A549 (cell line): Measurements from ENCODE around the gene TMTC2. TPM values are rescaled to one million over a fixed set of nuclear protein-coding genes. Genes with fewer than 3 reads are reported as not detected.

Experiments
- ATAC-seq, 2 experiments: fragments of 200-7000 bp in 1 of 2; fragments of >200 bp in 1 of 2; cut with Nextera tagmentation in 1 of 2; cut with Tn5 transposase in 1 of 2; 3 replicates each; pipeline versions ENCODE4 v1.8.0 to v1.9.1; 2018 to 2020; ENCODE audit warnings: mild to moderate bottlenecking in 1 of 2, moderate library complexity in 1 of 2
- CTCF ChIA-PET: fragments of 300-600 bp; sonication (Branson Sonifier 250); formaldehyde crosslinking; extraction: SDS; loops from one replicate; lab custom pipeline; 2021; ENCODE audit warnings: antibody characterized with exemption, inconsistent platforms; lab: Yijun Ruan, JAX
- POLR2A ChIA-PET: fragments of 350-600 bp; formaldehyde crosslinking; extraction: SDS; loops from one replicate; lab custom pipeline; 2021; ENCODE audit warnings: antibody characterized with exemption, inconsistent platforms; lab: Yijun Ruan, JAX
- DNase-seq, 2 experiments: peaks; one replicate each; pipeline versions ENCODE4 v3.0.0 to v3.0.0-alpha.2; 2011 to 2016; ENCODE audit warnings: low read depth in 1 of 2, low spot score in 1 of 2
- FAIRE-seq: peaks from 2 replicates; lab custom pipeline; 2011; peaks lifted over from hg19 to GRCh38; lab: Jason Lieb, UNC
- H3K27ac ChIP-seq, 2 experiments: fragments of >200 bp; sonication (Bioruptor Twin); formaldehyde crosslinking; 3 replicates each; pipeline ENCODE4 v1.5.1; 2016 to 2017
- H3K4me1 ChIP-seq: fragments of >200 bp; sonication (Bioruptor Twin); formaldehyde crosslinking; 3 replicates; pipeline ENCODE4 v1.6.1; 2016
- H3K4me2 ChIP-seq: fragments of >200 bp; sonication (Bioruptor Twin); formaldehyde crosslinking; 3 replicates; pipeline ENCODE4 v1.6.1; 2016
- H3K4me3 ChIP-seq: fragments of >200 bp; sonication (Bioruptor Twin); formaldehyde crosslinking; 3 replicates; pipeline ENCODE4 v1.5.1; 2016
- H3K9me3 ChIP-seq: fragments of >200 bp; sonication (Bioruptor Twin); formaldehyde crosslinking; 3 replicates; pipeline ENCODE4 v1.6.1; 2016
- CEBPB ChIP-seq, 2 experiments: fragments of >200 bp in 1 of 2; sonication (Bioruptor Twin) in 1 of 2; formaldehyde crosslinking in 1 of 2; IDR thresholded peaks; 2 replicates each; pipeline ENCODE4 v1.6.1; 2012 to 2016
- CHD2 ChIP-seq: fragments of 150-350 bp; IDR thresholded peaks from 2 replicates; pipeline ENCODE4 v1.6.1; 2014; ENCODE audit warnings: low read length; ENCODE audit not compliant: partially characterized antibody
- EP300 ChIP-seq, 2 experiments: fragments of >200 bp; sonication (Bioruptor Twin); formaldehyde crosslinking; IDR thresholded peaks; 2 replicates in 1 of 2; 3 replicates in 1 of 2; pipeline ENCODE4 v1.6.1; 2016 to 2017
- FOSB ChIP-seq: fragments of 250-450 bp; sonication (Bioruptor Pico); IDR thresholded peaks from 2 replicates; pipeline ENCODE4 v1.5.0; 2020; ENCODE audit warnings: mild to moderate bottlenecking, moderate library complexity
- JUNB ChIP-seq: fragments of >200 bp; sonication (Bioruptor Twin); formaldehyde crosslinking; IDR thresholded peaks from 2 replicates; pipeline ENCODE4 v1.6.1; 2016
- KDM1A ChIP-seq: fragments of 200-600 bp; sonication (generic); IDR thresholded peaks from 2 replicates; pipeline ENCODE4 v1.6.1; 2016; ENCODE audit warnings: low read depth, mild to moderate bottlenecking
- MAZ ChIP-seq: fragments of 150-350 bp; IDR thresholded peaks from 2 replicates; pipeline ENCODE4 v1.6.1; 2014; ENCODE audit warnings: antibody characterized with exemption, low read depth, low read length, borderline replicate concordance
- PHF8 ChIP-seq: fragments of 200-600 bp; sonication (generic); IDR thresholded peaks from 2 replicates; pipeline ENCODE4 v1.6.1; 2016; ENCODE audit warnings: low read depth, mild to moderate bottlenecking, antibody characterized with exemption, moderate library complexity, borderline replicate concordance
- RAD21 ChIP-seq, 2 experiments: fragments of >200 bp in 1 of 2; sonication (Bioruptor Twin) in 1 of 2; formaldehyde crosslinking in 1 of 2; IDR thresholded peaks in 1 of 2; conservative IDR thresholded peaks in 1 of 2; 2 replicates in 1 of 2; 3 replicates in 1 of 2; pipeline ENCODE4 v1.6.1; 2012 to 2018; ENCODE audit warnings: inconsistent platforms in 1 of 2
- RFX5 ChIP-seq: fragments of 450-650 bp; IDR thresholded peaks from 2 replicates; pipeline ENCODE4 v1.7.1; 2014; ENCODE audit warnings: antibody characterized with exemption, mild to moderate bottlenecking, moderate library complexity
- RNF2 ChIP-seq: fragments of 200-600 bp; sonication (generic); IDR thresholded peaks from 2 replicates; pipeline ENCODE4 v1.6.1; 2016; ENCODE audit warnings: low read depth, mild to moderate bottlenecking, antibody characterized with exemption, moderate library complexity, borderline replicate concordance
- TP53 ChIP-seq: fragments of 250-450 bp; sonication (Bioruptor Pico); IDR thresholded peaks from 2 replicates; pipeline ENCODE4 v1.5.0; 2021; ENCODE audit warnings: mild to moderate bottlenecking, moderate library complexity
- ZC3H11A ChIP-seq: fragments of 450-650 bp; IDR thresholded peaks from 2 replicates; pipeline ENCODE4 v1.6.1; 2014; ENCODE audit warnings: antibody characterized with exemption, mild to moderate bottlenecking
- WGBS: methylation state at CpG from one replicate; pipeline ENCODE4 v1.1.6; 2017; ENCODE audit errors: missing lambda C conversion rate; 5-methylcytosine and 5-hydroxymethylcytosine counted together
- polyA plus RNA-seq, 4 experiments: library from polyadenylated mRNA; depleted of rRNA in 3 of 4; stranded (reverse); fragments of >200 nt; fragmentation: RNase III in 1 of 4; extraction: RNeasy Plus Mini Kit Qiagen cat#74134 plus additional on column Dnase treatment in 1 of 4; gene quantifications; 2 replicates in 3 of 4; 3 replicates in 1 of 4; pipeline ENCODE4 v1.2.3, GENCODE V29; 2011 to 2017
- TF ChIP-seq, protein P1 (sequence below): fragments of 150-350 bp; IDR thresholded peaks from 2 replicates; pipeline ENCODE4 v1.6.1; 2014; ENCODE audit warnings: low read depth, mild to moderate bottlenecking, low read length
- TF ChIP-seq, protein P2 (sequence below): IDR thresholded peaks from 2 replicates; pipeline ENCODE4 v1.6.1; 2012
- TF ChIP-seq, protein P3 (sequence below): IDR thresholded peaks from 2 replicates; pipeline ENCODE4 v1.6.1; 2012
- TF ChIP-seq, protein P4 (sequence below): fragments of 450-650 bp; IDR thresholded peaks from 2 replicates; pipeline ENCODE4 v1.6.1; 2014; ENCODE audit warnings: antibody characterized with exemption

The TMTC2 gene
- polyA plus RNA-seq, 2 of the 4 experiments (the other 2 are of a cell fraction), result 1.8 to 5.3 TPM

DNA sequence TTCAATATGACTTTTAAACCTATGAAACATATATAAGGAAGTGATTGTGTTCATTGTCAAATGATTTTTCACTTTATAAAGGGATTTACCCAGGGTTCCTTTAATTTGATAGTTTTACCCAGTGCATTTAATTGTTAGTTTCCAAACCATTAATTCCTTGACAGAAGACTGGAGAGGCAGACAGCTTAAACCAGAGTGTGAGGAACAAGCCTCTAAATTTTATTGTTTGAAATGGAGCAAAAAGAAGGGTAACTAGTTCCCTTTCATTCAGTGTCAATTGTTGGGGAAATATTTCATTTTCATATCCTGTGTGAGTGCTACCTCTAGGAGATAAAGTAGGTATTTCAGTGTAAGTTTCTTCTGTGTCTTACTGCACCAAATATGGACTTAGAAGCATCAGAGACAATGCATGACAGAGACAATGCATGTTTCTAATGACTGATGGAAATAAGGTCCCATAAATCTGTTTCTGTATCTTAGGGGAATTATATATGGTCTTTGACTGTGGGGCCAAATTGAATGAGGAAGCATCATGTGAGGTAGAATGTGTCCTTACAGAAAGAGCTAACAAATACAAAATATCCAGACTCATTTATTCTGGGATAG, 120.5 kb downstream of the TMTC2 start (continued):
- no peak for TF ChIP-seq RFX5

DNA sequence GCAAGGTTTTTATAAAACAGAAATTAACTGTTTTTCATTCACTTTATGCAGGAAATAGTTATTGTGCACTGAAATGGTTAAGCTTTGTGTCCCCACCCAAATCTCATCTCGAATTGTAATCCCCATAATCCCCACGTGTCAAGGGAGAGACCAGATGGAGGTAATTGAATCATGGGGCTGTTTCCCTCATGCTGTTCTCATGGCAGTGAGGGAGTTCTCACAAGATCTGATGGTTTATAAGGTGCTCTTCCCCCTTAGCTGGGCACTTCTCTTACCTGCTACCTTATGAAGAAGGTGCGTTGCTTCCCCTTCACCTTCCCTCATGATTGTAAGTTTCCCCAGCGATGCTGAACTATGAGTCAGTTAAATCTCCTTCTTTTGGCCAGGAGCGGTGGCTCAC, 123.9 kb downstream of the TMTC2 start:
- no peaks in the 10 kb centered on the region for H3K4me1 ChIP-seq
- ChIA-PET CTCF (no interaction called here), POLR2A (no interaction called here)
- H3K27ac ChIP-seq, result no peak overlapping the region
- WGBS, result 64% methylated on average over 5 of the region's 5 CpGs
- TF ChIP-seq KDM1A (no peak), PHF8 (no peak), CHD2 (no peak), MAZ (no peak), TP53 (CRISPR knock-in tag) (no peak), CEBPB (IDR thresholded peaks at IDR 0.05) (no peak), EP300 (IDR thresholded peaks at IDR 0.05) (no peak)
- TF ChIP-seq, protein P1, sequence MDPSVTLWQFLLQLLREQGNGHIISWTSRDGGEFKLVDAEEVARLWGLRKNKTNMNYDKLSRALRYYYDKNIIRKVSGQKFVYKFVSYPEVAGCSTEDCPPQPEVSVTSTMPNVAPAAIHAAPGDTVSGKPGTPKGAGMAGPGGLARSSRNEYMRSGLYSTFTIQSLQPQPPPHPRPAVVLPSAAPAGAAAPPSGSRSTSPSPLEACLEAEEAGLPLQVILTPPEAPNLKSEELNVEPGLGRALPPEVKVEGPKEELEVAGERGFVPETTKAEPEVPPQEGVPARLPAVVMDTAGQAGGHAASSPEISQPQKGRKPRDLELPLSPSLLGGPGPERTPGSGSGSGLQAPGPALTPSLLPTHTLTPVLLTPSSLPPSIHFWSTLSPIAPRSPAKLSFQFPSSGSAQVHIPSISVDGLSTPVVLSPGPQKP, result no peak
- TF ChIP-seq, protein P2, sequence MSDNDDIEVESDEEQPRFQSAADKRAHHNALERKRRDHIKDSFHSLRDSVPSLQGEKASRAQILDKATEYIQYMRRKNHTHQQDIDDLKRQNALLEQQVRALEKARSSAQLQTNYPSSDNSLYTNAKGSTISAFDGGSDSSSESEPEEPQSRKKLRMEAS, result no peak
- TF ChIP-seq, protein P3, sequence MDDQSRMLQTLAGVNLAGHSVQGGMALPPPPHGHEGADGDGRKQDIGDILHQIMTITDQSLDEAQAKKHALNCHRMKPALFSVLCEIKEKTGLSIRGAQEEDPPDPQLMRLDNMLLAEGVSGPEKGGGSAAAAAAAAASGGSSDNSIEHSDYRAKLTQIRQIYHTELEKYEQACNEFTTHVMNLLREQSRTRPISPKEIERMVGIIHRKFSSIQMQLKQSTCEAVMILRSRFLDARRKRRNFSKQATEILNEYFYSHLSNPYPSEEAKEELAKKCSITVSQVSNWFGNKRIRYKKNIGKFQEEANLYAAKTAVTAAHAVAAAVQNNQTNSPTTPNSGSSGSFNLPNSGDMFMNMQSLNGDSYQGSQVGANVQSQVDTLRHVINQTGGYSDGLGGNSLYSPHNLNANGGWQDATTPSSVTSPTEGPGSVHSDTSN, result no peak
- ATAC-seq (no peak), FAIRE-seq (no peak), DNase-seq (no peak)
- no peak overlapping the region for H3K4me3 ChIP-seq
- no peaks in the 10 kb centered on the region for H3K9me3 ChIP-seq
- H3K4me2 ChIP-seq, result no peak overlapping the region

DNA sequence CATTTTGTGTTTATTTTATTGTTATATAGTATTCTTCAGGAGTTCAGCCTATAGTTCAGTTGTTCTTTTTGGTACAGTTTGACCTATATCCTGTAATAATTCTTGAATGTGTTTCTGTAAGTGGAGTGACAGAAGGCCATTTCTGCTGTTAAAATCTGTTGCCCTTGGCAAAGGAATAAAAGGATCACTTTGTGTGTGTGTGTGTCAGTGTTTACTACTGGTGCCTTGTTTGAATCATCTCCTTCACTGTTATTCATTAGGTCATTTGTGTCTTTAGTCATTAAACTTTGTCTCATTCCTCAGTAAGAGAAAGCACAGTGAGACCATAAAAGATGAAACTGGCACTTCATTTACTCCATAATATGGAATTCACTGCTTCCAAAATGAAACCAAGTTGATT, 130.7 kb downstream of the TMTC2 start:
- no peak for FAIRE-seq
- DNase-seq, result no peak
- Histone ChIP-seq H3K27ac (no peak overlapping the region), H3K4me2 (no peak overlapping the region), H3K4me3 (no peak overlapping the region), H3K4me1 (no peaks in the 10 kb centered on the region), H3K9me3 (no peaks in the 10 kb centered on the region)
- TF ChIP-seq JUNB (no peak), RAD21 (conservative IDR thresholded peaks at IDR 0.05 in 1 of 2, IDR thresholded peaks at IDR 0.05 in 1 of 2) (no peak), RNF2 (no peak), FOSB (CRISPR knock-in tag) (no peak)
- TF ChIP-seq, protein P3, result no peak
- ChIA-PET POLR2A (no interaction called here), CTCF (interaction anchor here (1.0 kb wide), 1 partner anchor 132 kb away, joined by 4 read pairs; no protein-coding TSS in a partner anchor)
- no peak for ATAC-seq

DNA sequence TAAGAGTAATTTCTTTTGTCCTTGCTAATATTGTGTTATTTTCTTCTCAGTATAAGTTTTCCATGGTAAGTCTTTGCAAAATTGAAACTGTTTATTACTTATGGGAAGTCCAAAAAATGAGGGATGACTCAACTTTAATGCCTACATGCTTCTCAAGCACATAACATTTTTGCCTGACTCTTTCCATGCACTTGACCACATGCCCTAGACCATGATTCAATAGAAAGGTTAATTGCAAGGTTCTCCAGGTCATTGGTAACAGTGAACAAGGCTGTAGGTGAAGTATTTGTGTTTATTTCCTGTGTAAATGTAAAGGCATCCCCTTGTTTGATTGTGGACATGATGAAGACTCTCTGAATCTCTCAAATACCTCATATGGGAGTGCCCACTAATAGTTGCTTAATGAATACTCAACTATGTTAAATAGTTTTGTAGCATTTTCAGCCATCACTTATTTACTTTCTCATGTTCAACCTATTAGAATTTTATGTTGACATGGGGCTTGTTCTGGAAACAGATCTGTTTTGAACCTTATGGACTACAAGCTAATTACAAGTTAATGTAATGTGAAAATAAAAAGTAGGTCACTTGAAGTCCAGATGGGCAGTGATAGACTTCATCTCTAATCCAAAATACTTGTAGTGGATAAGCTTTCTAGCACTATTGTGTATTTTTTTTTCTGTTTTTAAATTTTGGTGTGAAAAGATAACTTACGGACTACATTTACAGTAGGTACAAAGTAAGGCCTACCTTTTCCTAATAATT, 131.7 kb downstream of the TMTC2 start:
- ChIA-PET POLR2A (no interaction called here), CTCF (no interaction called here)
- no peak for FAIRE-seq
- no peak for ATAC-seq
- no peaks in the 10 kb centered on the region for H3K4me1 ChIP-seq
- no peak overlapping the region for H3K4me2 ChIP-seq
- H3K4me3 ChIP-seq, result no peak overlapping the region
- DNase-seq, result no peak
- 98% methylated on average over 1 of the region's 1 CpG for WGBS
- no peak overlapping the region for H3K27ac ChIP-seq
- TF ChIP-seq, protein P4, sequence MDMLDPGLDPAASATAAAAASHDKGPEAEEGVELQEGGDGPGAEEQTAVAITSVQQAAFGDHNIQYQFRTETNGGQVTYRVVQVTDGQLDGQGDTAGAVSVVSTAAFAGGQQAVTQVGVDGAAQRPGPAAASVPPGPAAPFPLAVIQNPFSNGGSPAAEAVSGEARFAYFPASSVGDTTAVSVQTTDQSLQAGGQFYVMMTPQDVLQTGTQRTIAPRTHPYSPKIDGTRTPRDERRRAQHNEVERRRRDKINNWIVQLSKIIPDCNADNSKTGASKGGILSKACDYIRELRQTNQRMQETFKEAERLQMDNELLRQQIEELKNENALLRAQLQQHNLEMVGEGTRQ, result no peak
- no peak for TF ChIP-seq ZC3H11A
- TF ChIP-seq, all 56 proteins: peak for 0
- H3K9me3 ChIP-seq, result no peaks in the 10 kb centered on the region
